Natural killer cell treated with Interleukin-12 subunit alpha and Interleukin-12 subunit beta and Interleukin-15 and Interleukin-18, amount 100 ng/mL, for 72 hours (primary cell): ENCODE results near the gene JPH2. TPM values are rescaled to one million over a fixed set of nuclear protein-coding genes. Genes with fewer than 3 reads are reported as not detected.

Source experiments
- ATAC-seq, 2 donors: fragments of 150-1000 bp; cut with Tn5 transposase in 1 of 2; sonication (Bioruptor Pico), chemical (Tn5 transposase) in 1 of 2; 2 replicates each; pipeline ENCODE4 v1.10.0; 2021
- DNase-seq: peaks from one replicate; pipeline ENCODE4 v3.0.0; 2022; ENCODE audit warnings: low spot score
- H3K27ac Mint-ChIP-seq, 2 donors: 1 replicate in 1 of 2; 2 replicates in 1 of 2; pipeline ENCODE4 v1.8.0; 2022; ENCODE audit warnings: mixed read lengths in 2 of 2, mild to moderate bottlenecking in 1 of 2, moderate library complexity in 1 of 2
- H3K27me3 Mint-ChIP-seq, 2 donors: 1 replicate in 1 of 2; 2 replicates in 1 of 2; pipeline ENCODE4 v1.8.0; 2022; ENCODE audit warnings: mixed read lengths in 2 of 2
- H3K36me3 Mint-ChIP-seq: one replicate; pipeline ENCODE4 v1.8.0; 2022; ENCODE audit warnings: mixed read lengths
- H3K4me1 Mint-ChIP-seq, 2 donors: 1 replicate in 1 of 2; 2 replicates in 1 of 2; pipeline ENCODE4 v1.8.0; 2022; ENCODE audit warnings: low read depth in 2 of 2, mixed read lengths in 2 of 2, mild to moderate bottlenecking in 1 of 2
- H3K4me3 Mint-ChIP-seq: one replicate; pipeline ENCODE4 v1.8.0; 2022; ENCODE audit warnings: mixed read lengths
- H3K9me3 Mint-ChIP-seq: 2 replicates; pipeline ENCODE4 v1.8.0; 2022; ENCODE audit warnings: mixed read lengths
- total RNA-seq, 2 donors: library from RNA; stranded (reverse); gene quantifications; one replicate each; pipeline ENCODE4 v1.2.3, GENCODE V29; 2022

The JPH2 gene
- total RNA-seq, 2 donors from 2014 or later = 1.0 to 2.0 TPM

GRCh38 chr20:44080646-44081267 is 106.2 kb downstream of the JPH2 start:
- Mint-ChIP-seq H3K36me3 (no peaks in the 10 kb centered on the region), H3K4me3 (no peak overlapping the region), H3K4me1 (peaks cover 10 to 11% of the 10 kb centered on the region in 2 donors), H3K27me3 (peaks cover 7 to 10% of the 10 kb centered on the region in 2 donors), H3K27ac (peak overlapping the region in 1 of 2 donors; percentile 10), H3K9me3 (no peaks in the 10 kb centered on the region)
- peak; percentile 86 to 91 for ATAC-seq
- peak; percentile 79 for DNase-seq

GRCh38 chr20:44080064-44080463 is 106.9 kb downstream of the JPH2 start:
- Mint-ChIP-seq H3K9me3 (no peaks in the 10 kb centered on the region), H3K4me1 (peaks cover 15 to 16% of the 10 kb centered on the region in 2 donors), H3K27me3 (peaks cover 11 to 12% of the 10 kb centered on the region in 2 donors), H3K27ac (peak overlapping the region; percentile 4 to 18), H3K4me3 (no peak overlapping the region), H3K36me3 (no peaks in the 10 kb centered on the region)
- DNase-seq (no peak), ATAC-seq (no peak)

GRCh38 chr20:44079291-44079690 is 107.7 kb downstream of the JPH2 start:
- Mint-ChIP-seq H3K9me3 (no peaks in the 10 kb centered on the region), H3K4me1 (peaks cover 19 to 23% of the 10 kb centered on the region in 2 donors), H3K27me3 (peaks cover 19% of the 10 kb centered on the region in 2 donors), H3K27ac (peak overlapping the region; percentile 4 to 18), H3K4me3 (no peak overlapping the region), H3K36me3 (no peaks in the 10 kb centered on the region)
- DNase-seq (no peak), ATAC-seq (no peak)

GRCh38 chr20:44075950-44076232 is 111.1 kb downstream of the JPH2 start:
- H3K9me3 Mint-ChIP-seq = no peaks in the 10 kb centered on the region
- ATAC-seq (no peak), DNase-seq (no peak)
- H3K36me3 Mint-ChIP-seq = no peaks in the 10 kb centered on the region
- peaks cover 12 to 24% of the 10 kb centered on the region in 2 donors for H3K27me3 Mint-ChIP-seq
- H3K27ac Mint-ChIP-seq = peak overlapping the region; percentile 11 to 79
- peaks cover 17 to 35% of the 10 kb centered on the region in 2 donors for H3K4me1 Mint-ChIP-seq
- no peak overlapping the region for H3K4me3 Mint-ChIP-seq

GRCh38 chr20:44075191-44075949 is 111.6 kb downstream of the JPH2 start:
- Mint-ChIP-seq H3K27ac (peak overlapping the region; percentile 11 to 79), H3K36me3 (no peaks in the 10 kb centered on the region), H3K4me1 (peaks cover 15 to 31% of the 10 kb centered on the region in 2 donors), H3K4me3 (no peak overlapping the region), H3K27me3 (peaks cover 12 to 24% of the 10 kb centered on the region in 2 donors), H3K9me3 (no peaks in the 10 kb centered on the region)
- ATAC-seq = peak in 1 of 2 donors; percentile 29
- DNase-seq = no peak

- DNase-seq (no peak), ATAC-seq (no peak)
- H3K36me3 Mint-ChIP-seq = no peaks in the 10 kb centered on the region
- H3K27me3 Mint-ChIP-seq = peaks cover 12 to 24% of the 10 kb centered on the region in 2 donors
- H3K27ac Mint-ChIP-seq = peak overlapping the region; percentile 11 to 79
- no peaks in the 10 kb centered on the region for H3K9me3 Mint-ChIP-seq
- peaks cover 19 to 35% of the 10 kb centered on the region in 2 donors for H3K4me1 Mint-ChIP-seq
- no peak overlapping the region for H3K4me3 Mint-ChIP-seq
These were observed 112.5 kb downstream of the JPH2 start for GRCh38 chr20:44074252-44075151.

- no peaks in the 10 kb centered on the region for H3K36me3 Mint-ChIP-seq
- H3K4me1 Mint-ChIP-seq = peaks cover 27 to 44% of the 10 kb centered on the region in 2 donors
- H3K27me3 Mint-ChIP-seq = peaks cover 12 to 21% of the 10 kb centered on the region in 2 donors
- no peak overlapping the region for H3K27ac Mint-ChIP-seq
- no peaks in the 10 kb centered on the region for H3K9me3 Mint-ChIP-seq
- DNase-seq (no peak), ATAC-seq (no peak)
- no peak overlapping the region for H3K4me3 Mint-ChIP-seq
These were observed 113.3 kb downstream of the JPH2 start for GRCh38 chr20:44073675-44074071.

GRCh38 chr20:44073011-44073674 is 113.8 kb downstream of the JPH2 start:
- Mint-ChIP-seq H3K27ac (no peak overlapping the region), H3K27me3 (peaks cover 12 to 16% of the 10 kb centered on the region in 2 donors), H3K36me3 (no peaks in the 10 kb centered on the region), H3K9me3 (no peaks in the 10 kb centered on the region), H3K4me1 (peaks cover 30 to 46% of the 10 kb centered on the region in 2 donors), H3K4me3 (no peak overlapping the region)
- no peak for ATAC-seq
- no peak for DNase-seq

GRCh38 chr20:44072384-44072783 is 114.6 kb downstream of the JPH2 start:
- Mint-ChIP-seq H3K27ac (peak overlapping the region; percentile 81 to 90), H3K4me3 (no peak overlapping the region), H3K4me1 (peaks cover 30 to 46% of the 10 kb centered on the region in 2 donors), H3K27me3 (peaks cover 12 to 14% of the 10 kb centered on the region in 2 donors), H3K9me3 (no peaks in the 10 kb centered on the region), H3K36me3 (no peaks in the 10 kb centered on the region)
- DNase-seq = no peak
- no peak for ATAC-seq

- Mint-ChIP-seq H3K27me3 (peaks cover 12 to 14% of the 10 kb centered on the region in 2 donors), H3K4me1 (peaks cover 30 to 46% of the 10 kb centered on the region in 2 donors), H3K9me3 (no peaks in the 10 kb centered on the region), H3K27ac (peak overlapping the region; percentile 81 to 90), H3K4me3 (no peak overlapping the region), H3K36me3 (no peaks in the 10 kb centered on the region)
- no peak for DNase-seq
- ATAC-seq = no peak
These were observed 115.4 kb downstream of the JPH2 start for GRCh38 chr20:44071526-44072111.

GRCh38 chr20:44071057-44071456 is 115.9 kb downstream of the JPH2 start:
- Mint-ChIP-seq H3K27ac (peak overlapping the region; percentile 81 to 90), H3K4me3 (no peak overlapping the region), H3K27me3 (peaks cover 12 to 14% of the 10 kb centered on the region in 2 donors), H3K36me3 (no peaks in the 10 kb centered on the region), H3K9me3 (no peaks in the 10 kb centered on the region), H3K4me1 (peaks cover 30 to 46% of the 10 kb centered on the region in 2 donors)
- DNase-seq = no peak
- no peak for ATAC-seq

GRCh38 chr20:44070139-44070900 is 116.7 kb downstream of the JPH2 start:
- Mint-ChIP-seq H3K36me3 (no peaks in the 10 kb centered on the region), H3K4me3 (peak overlapping the region; percentile 76), H3K9me3 (no peaks in the 10 kb centered on the region), H3K27me3 (peaks cover 10 to 14% of the 10 kb centered on the region in 2 donors), H3K27ac (peak overlapping the region; percentile 90 to 99), H3K4me1 (peaks cover 27 to 43% of the 10 kb centered on the region in 2 donors)
- ATAC-seq (peak; percentile 11 to 40), DNase-seq (no peak)
